ENCODE measurements around the gene RNF130. TPM values are rescaled to one million over a fixed set of nuclear protein-coding genes. Genes with fewer than 3 reads are reported as not detected.

The RNF130 gene
- total and polyA plus RNA-seq, 7 experiments from 2014 or later: 3.6 to 76.3 (median 21.0) TPM

DNA sequence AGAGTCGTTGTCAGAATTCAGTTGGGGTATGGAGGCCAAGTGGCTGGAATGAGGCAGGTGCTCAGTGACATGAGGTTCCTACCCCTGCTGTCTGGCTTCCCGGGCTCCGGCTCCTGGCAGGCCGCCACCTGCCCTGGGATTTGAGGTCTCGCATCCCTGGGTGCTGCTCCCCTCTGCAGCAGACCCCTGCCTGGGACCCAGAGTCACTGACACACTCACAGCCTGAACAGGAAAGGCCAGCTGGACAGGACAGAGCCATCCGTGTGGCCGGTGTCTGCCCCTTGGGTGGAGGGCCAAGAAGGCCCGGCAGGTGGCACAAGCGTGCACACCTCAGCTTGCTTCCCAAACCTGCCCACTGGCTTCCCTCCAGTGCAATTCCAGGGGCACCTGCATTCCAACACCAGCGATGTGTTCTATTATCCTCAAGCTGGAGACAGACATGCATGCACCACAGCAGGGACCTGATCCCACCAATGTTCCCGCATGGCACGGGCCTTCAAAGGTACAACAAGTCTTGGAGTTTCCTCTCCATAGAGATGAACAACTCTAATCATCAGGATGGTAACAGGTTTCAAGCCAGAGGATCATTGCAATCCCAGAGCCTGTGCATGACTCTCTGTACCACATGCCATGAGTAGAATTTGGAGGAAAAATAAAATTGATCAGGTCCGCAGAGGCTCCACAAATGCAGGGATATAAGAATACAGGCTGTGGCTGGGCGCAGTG lies 45.6 kb upstream of the RNF130 start:
- CTCF ChIA-PET: no interaction called here
- Histone ChIP-seq H3K36me3 (ENCODE audit: control insufficient read depth in 2 of 3, insufficient read depth in 3 of 3, low read length in 3 of 3) (no peaks in the 10 kb centered on the region), H3K27ac (ENCODE audit: low read depth, low read length) (no peak overlapping the region), H3K4me3 (ENCODE audit: low read length) (no peak overlapping the region), H3K27me3 (ENCODE audit: control insufficient read depth in 2 of 2, insufficient read depth in 2 of 2, low read length in 2 of 2) (no peaks in the 10 kb centered on the region), H3K9me3 (ENCODE audit: control insufficient read depth in 2 of 3, low read length in 3 of 3) (no peaks in the 10 kb centered on the region), H3K4me1 (ENCODE audit: control insufficient read depth in 2 of 2, insufficient read depth in 2 of 2, low read length in 2 of 2) (no peaks in the 10 kb centered on the region)
- intact Hi-C loops (cut with micrococcal nuclease): no loop called here
- POLR2A ChIA-PET: no interaction called here
- Mint-ChIP-seq H3K27me3 (peaks cover 0 to 22% (median 5%) of the 10 kb centered on the region in 5 donors), H3K36me3 (no peaks in the 10 kb centered on the region), H3K27ac (no peak overlapping the region), H3K4me3 (no peak overlapping the region), H3K4me1 (no peaks in the 10 kb centered on the region), H3K9me3 (no peaks in the 10 kb centered on the region)
- no peak for DNase-seq
- no peak for ATAC-seq

DNA sequence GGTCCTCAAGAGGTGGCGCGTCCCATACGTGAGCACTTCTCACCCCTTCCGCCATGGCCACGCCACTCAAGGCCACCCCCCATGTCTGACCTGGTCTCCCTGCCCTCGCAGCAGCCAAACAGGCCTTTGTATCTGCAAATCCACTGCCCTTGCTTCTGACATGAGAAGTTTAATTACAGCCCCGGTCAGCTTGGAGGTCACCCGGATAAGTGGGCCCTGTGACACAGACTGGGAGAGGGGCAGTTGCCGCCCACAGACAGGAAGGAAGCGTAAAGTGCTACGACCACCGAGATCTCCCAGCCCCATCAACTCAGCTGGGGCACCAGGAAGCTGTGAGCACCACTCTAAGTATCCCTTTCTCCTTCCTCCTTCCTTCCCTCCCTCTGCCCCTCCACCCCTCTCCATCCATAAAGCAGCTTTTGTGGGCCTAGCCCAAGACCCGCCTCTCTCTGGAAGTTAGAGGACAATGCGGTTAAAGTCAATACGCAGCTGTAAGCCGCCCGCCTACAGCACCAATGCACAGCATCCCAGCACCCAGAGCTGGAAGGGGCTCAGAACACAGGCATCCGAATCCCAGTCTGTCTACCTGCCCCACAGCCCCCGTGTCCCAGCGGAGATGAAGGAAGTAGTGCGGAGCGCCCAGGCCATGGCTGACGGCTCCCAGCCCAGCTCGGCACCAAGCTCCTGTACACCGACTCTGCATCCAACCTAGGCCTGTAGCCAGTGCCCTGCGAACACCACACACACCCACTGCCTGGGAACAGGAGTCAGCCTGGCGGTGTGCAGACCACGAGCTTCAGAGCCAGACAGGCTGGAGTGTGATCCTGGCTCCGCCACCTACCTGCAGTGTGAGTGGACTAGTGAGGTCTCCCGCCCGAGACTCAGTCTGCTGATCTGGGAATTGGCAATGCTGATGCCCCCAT lies 44.8 kb upstream of the RNF130 start:
- H3K36me3 Mint-ChIP-seq: no peaks in the 10 kb centered on the region
- H3K4me3 Mint-ChIP-seq: no peak overlapping the region
- POLR2A ChIA-PET: no interaction called here

DNA sequence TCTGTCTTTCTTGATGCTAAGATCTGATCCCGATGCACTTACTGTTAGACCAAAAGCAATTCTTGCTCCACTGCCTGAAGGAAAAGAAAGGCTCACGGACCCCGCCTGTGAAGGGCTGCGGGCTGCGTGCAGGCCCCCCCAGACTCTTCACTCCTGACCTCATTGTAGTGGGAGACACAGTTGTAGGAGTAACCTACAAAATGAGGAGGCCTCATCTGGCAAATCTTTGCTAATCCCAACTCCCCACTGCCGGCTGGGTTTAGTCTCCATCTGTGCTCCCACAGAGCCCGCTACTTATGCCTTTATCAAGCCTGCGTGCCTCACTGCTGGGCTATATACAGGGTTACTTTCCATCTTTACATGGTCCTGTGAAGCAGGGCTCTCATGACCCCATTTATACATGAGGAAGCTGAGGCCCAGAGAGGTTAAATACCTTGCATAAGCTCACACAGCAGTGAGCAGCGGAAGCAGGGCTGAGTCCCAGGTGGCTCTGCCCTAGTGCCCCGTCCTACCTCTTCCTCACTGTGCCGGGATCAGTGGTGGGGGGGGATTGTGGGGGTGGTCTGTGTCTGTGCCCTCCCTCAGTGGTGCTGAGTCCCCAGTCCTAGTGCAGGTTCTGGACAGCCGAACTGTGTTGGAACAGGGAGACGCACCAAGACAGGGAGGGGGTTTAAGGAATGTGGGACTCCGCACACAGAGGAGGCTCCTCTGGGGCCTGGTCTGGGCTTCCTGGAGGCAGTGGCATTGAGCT lies 43.9 kb upstream of the RNF130 start:
- CTCF ChIA-PET: no interaction called here
- Histone ChIP-seq H3K27me3 (ENCODE audit: control insufficient read depth in 2 of 2, insufficient read depth in 2 of 2, low read length in 2 of 2) (no peaks in the 10 kb centered on the region), H3K4me3 (ENCODE audit: low read length) (no peak overlapping the region), H3K27ac (ENCODE audit: low read depth, low read length) (no peak overlapping the region), H3K36me3 (ENCODE audit: control insufficient read depth in 2 of 3, insufficient read depth in 3 of 3, low read length in 3 of 3) (no peaks in the 10 kb centered on the region), H3K9me3 (ENCODE audit: control insufficient read depth in 2 of 3, low read length in 3 of 3) (no peaks in the 10 kb centered on the region), H3K4me1 (ENCODE audit: control insufficient read depth in 2 of 2, insufficient read depth in 2 of 2, low read length in 2 of 2) (no peaks in the 10 kb centered on the region)
- no peaks in the 10 kb centered on the region for H3K4me1 Mint-ChIP-seq
- intact Hi-C loops (cut with micrococcal nuclease): no loop called here
- no peaks in the 10 kb centered on the region for H3K9me3 Mint-ChIP-seq
- no peak overlapping the region for H3K4me3 Mint-ChIP-seq
- ATAC-seq (no peak), DNase-seq (no peak)
- H3K36me3 Mint-ChIP-seq: no peaks in the 10 kb centered on the region
- H3K27ac Mint-ChIP-seq: no peak overlapping the region
- POLR2A ChIA-PET: no interaction called here
- H3K27me3 Mint-ChIP-seq: peaks cover 0 to 13% (median 0%) of the 10 kb centered on the region in 5 donors

More for the DNA sequence above, 44.8 kb upstream of the RNF130 start:
- Histone ChIP-seq H3K27me3 (ENCODE audit: control insufficient read depth in 2 of 2, insufficient read depth in 2 of 2, low read length in 2 of 2) (no peaks in the 10 kb centered on the region), H3K27ac (ENCODE audit: low read depth, low read length) (no peak overlapping the region), H3K4me3 (ENCODE audit: low read length) (no peak overlapping the region), H3K9me3 (ENCODE audit: control insufficient read depth in 2 of 3, low read length in 3 of 3) (no peaks in the 10 kb centered on the region), H3K4me1 (ENCODE audit: control insufficient read depth in 2 of 2, insufficient read depth in 2 of 2, low read length in 2 of 2) (no peaks in the 10 kb centered on the region), H3K36me3 (ENCODE audit: control insufficient read depth in 2 of 3, insufficient read depth in 3 of 3, low read length in 3 of 3) (no peaks in the 10 kb centered on the region)
- peaks cover 0 to 18% (median 0%) of the 10 kb centered on the region in 5 donors for H3K27me3 Mint-ChIP-seq
- ATAC-seq (no peak), DNase-seq (no peak)
- CTCF ChIA-PET: no interaction called here
- H3K9me3 Mint-ChIP-seq: no peaks in the 10 kb centered on the region
- intact Hi-C loops (cut with micrococcal nuclease): no loop called here
- H3K27ac Mint-ChIP-seq: no peak overlapping the region
- H3K4me1 Mint-ChIP-seq: no peaks in the 10 kb centered on the region

DNA sequence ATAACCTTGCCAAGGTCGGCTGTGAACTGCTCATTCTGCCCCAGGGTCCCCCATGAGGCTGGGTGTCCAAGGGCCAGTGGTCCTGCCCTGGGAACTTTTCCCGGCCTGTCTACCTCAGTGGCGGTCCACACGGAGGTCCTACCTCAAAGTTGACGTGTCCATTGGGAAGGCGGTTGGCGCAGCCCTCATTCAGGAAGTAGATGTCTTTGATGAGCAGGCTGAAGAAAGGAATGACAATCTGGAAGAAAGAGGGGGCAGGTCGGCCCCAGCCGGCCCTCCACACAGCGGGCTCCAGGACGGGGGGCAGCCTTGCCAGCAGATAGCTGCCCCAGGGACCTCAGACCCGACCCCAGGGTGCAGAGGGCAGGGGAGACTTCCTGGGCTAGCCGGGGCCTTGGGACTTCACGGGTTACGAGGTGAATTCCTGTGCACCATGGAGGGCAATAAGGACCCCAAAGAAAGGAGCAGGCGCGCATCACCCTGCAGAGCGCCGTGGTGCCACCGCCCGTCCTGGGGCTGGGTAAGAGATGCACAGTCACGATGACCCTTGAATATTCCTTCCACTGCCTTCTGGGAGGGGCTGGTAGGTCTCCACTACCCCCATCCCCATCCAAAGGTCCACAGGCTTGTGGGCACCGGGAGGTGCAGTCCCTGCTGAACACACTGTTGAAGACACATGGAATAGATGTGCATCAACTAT lies 42.9 kb upstream of the RNF130 start:
- Histone ChIP-seq H3K4me1 (ENCODE audit: control insufficient read depth in 2 of 2, insufficient read depth in 2 of 2, low read length in 2 of 2) (no peaks in the 10 kb centered on the region), H3K9me3 (ENCODE audit: control insufficient read depth in 2 of 3, low read length in 3 of 3) (no peaks in the 10 kb centered on the region), H3K27me3 (ENCODE audit: control insufficient read depth in 2 of 2, insufficient read depth in 2 of 2, low read length in 2 of 2) (no peaks in the 10 kb centered on the region), H3K27ac (ENCODE audit: low read depth, low read length) (no peak overlapping the region), H3K36me3 (ENCODE audit: control insufficient read depth in 2 of 3, insufficient read depth in 3 of 3, low read length in 3 of 3) (no peaks in the 10 kb centered on the region), H3K4me3 (ENCODE audit: low read length) (no peak overlapping the region)
- Mint-ChIP-seq H3K27ac (no peak overlapping the region), H3K9me3 (no peaks in the 10 kb centered on the region), H3K4me3 (no peak overlapping the region), H3K36me3 (no peaks in the 10 kb centered on the region), H3K27me3 (peaks cover 0 to 9% (median 5%) of the 10 kb centered on the region in 5 donors), H3K4me1 (no peaks in the 10 kb centered on the region)
- POLR2A ChIA-PET: no interaction called here
- ATAC-seq (no peak), DNase-seq (no peak)
- intact Hi-C loops (cut with micrococcal nuclease): no loop called here
- CTCF ChIA-PET: no interaction called here

DNA sequence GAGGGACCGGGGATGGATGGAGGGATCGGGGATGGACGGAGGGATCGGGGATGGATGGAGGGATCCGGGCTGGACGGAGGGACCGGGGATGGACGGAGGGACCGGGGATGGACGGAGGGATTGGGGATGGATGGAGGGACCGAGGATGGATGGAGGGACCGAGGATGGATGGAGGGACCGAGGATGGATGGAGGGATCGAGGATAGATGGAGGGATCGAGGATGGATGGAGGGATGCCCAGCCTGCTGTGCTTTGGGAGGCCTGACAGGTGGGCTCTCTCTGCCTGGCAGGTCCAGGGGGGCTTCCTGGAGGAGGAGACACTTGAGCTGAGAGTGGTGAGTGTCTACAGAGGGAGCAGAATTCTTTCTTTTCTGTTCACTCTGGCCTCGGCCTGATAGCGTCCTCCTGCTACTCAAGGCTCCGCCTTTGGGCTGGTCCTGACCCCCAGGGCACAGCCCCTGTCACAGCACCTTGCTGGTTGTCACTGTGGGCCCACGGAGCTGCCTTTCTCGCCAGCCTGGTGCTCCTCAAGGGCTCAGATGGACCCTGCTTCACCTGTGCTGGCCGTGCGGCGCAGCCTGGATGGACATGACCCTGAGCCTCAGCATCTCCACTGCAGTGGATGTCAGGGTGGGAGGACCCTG lies 42.2 kb upstream of the RNF130 start:
- Histone ChIP-seq H3K9me3 (ENCODE audit: control insufficient read depth in 2 of 3, low read length in 3 of 3) (no peaks in the 10 kb centered on the region), H3K4me1 (ENCODE audit: control insufficient read depth in 2 of 2, insufficient read depth in 2 of 2, low read length in 2 of 2) (no peaks in the 10 kb centered on the region), H3K36me3 (ENCODE audit: control insufficient read depth in 2 of 3, insufficient read depth in 3 of 3, low read length in 3 of 3) (no peaks in the 10 kb centered on the region), H3K4me3 (ENCODE audit: low read length) (no peak overlapping the region), H3K27me3 (ENCODE audit: control insufficient read depth in 2 of 2, insufficient read depth in 2 of 2, low read length in 2 of 2) (no peaks in the 10 kb centered on the region), H3K27ac (ENCODE audit: low read depth, low read length) (no peak overlapping the region)
- no peak overlapping the region for H3K27ac Mint-ChIP-seq
- DNase-seq (no peak), ATAC-seq (no peak)
- intact Hi-C loops (cut with micrococcal nuclease): no loop called here
- H3K9me3 Mint-ChIP-seq: peaks cover 0 to under 1% (median 0%) of the 10 kb centered on the region in 11 donors
- ChIA-PET CTCF (no interaction called here), POLR2A (no interaction called here)
- H3K4me1 Mint-ChIP-seq: no peaks in the 10 kb centered on the region
- no peak overlapping the region for H3K4me3 Mint-ChIP-seq
- H3K36me3 Mint-ChIP-seq: no peaks in the 10 kb centered on the region
- peaks cover 0 to 9% (median 7%) of the 10 kb centered on the region in 5 donors for H3K27me3 Mint-ChIP-seq
